T-helper 17 cell (primary cell): ENCODE measurements around the gene TBCK. TPM values are rescaled to one million over a fixed set of nuclear protein-coding genes. Genes with fewer than 3 reads are reported as not detected.

Experiments used
- ATAC-seq: fragments of 150-1000 bp; cut with Tn5 transposase; 2 replicates; pipeline ENCODE4 v1.10.0; 2021; ENCODE audit warnings: mild to moderate bottlenecking, moderate library complexity
- DNase-seq, 3 donors: peaks; one replicate each; pipeline versions ENCODE4 v3.0.0 to v3.0.0-alpha.2; 2020 to 2021
- H3K9me3 ChIP-seq: one replicate; pipeline ENCODE4 v1.7.0; 2013; ENCODE audit warnings: low read length, mild to moderate bottlenecking; ENCODE audit not compliant: control insufficient read depth, poor library complexity, severe bottlenecking
- H3K27ac Mint-ChIP-seq: one replicate; pipeline ENCODE4 v1.8.0; 2022; ENCODE audit warnings: mild to moderate bottlenecking, moderate library complexity, mixed read lengths
- H3K27me3 Mint-ChIP-seq: one replicate; pipeline ENCODE4 v1.8.0; 2022; ENCODE audit warnings: mixed read lengths
- H3K36me3 Mint-ChIP-seq: one replicate; pipeline ENCODE4 v1.8.0; 2022; ENCODE audit warnings: low read depth, mixed read lengths
- H3K4me1 Mint-ChIP-seq: one replicate; pipeline ENCODE4 v1.8.0; 2022; ENCODE audit warnings: mild to moderate bottlenecking, mixed read lengths
- H3K4me3 Mint-ChIP-seq: one replicate; pipeline ENCODE4 v1.8.0; 2022; ENCODE audit warnings: mild to moderate bottlenecking, moderate library complexity, mixed read lengths
- total RNA-seq, 4 donors: library from RNA in 2 of 4; stranded (reverse) in 2 of 4; gene quantifications; one replicate each; pipeline ENCODE4 v1.2.3 and lab custom pipeline; 2022 to 2026

TBCK gene
- total RNA-seq, 2 donors from 2014 or later: 41.6 to 43.2 TPM

DNA sequence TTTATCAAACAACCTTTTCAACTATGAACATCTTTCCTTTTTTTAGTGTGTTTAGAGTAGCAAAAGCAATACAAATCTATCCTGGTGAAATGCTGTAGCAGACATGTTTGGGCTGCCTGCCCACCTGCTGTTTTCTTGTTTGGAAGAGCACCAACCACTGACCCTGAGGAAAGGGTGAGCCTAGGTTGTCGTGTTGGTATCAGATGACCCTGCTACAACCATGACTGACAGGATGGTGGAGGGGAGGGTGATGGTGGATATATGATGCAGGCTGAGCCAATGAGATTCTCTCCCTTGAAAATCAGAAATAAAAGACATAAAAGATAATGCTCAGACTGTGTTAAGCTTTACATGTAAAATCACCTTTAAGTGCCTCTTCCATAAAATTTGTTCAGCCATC lies 219.6 kb downstream of the TBCK start:
- Mint-ChIP-seq H3K4me1 (no peaks in the 10 kb centered on the region), H3K27ac (no peak overlapping the region), H3K4me3 (no peak overlapping the region), H3K27me3 (no peaks in the 10 kb centered on the region), H3K36me3 (peaks cover 16% of the 10 kb centered on the region)
- ATAC-seq (no peak), DNase-seq (no peak)
- H3K9me3 ChIP-seq: no peaks in the 10 kb centered on the region

DNA sequence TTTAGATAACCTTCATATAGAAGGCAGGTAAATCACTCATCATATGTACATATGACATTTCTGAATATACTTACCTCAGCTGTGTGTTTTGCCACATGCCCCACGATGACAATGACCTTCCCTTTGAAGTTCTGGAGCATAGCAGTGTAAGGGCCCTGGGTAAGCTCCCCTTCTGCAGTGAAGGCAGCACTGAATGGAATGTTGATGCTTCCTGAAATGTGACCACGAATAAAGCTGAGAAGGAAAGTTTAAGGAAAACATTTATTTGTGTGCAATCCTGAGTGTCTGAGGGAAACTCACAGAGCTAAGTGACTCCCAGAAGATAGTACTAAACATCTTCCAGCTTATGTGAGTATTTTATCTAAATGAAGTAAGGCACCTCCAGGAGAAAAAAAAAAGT lies 220.6 kb downstream of the TBCK start:
- H3K36me3 Mint-ChIP-seq: peaks cover 17% of the 10 kb centered on the region
- H3K4me3 Mint-ChIP-seq: no peak overlapping the region
- no peak overlapping the region for H3K27ac Mint-ChIP-seq

DNA sequence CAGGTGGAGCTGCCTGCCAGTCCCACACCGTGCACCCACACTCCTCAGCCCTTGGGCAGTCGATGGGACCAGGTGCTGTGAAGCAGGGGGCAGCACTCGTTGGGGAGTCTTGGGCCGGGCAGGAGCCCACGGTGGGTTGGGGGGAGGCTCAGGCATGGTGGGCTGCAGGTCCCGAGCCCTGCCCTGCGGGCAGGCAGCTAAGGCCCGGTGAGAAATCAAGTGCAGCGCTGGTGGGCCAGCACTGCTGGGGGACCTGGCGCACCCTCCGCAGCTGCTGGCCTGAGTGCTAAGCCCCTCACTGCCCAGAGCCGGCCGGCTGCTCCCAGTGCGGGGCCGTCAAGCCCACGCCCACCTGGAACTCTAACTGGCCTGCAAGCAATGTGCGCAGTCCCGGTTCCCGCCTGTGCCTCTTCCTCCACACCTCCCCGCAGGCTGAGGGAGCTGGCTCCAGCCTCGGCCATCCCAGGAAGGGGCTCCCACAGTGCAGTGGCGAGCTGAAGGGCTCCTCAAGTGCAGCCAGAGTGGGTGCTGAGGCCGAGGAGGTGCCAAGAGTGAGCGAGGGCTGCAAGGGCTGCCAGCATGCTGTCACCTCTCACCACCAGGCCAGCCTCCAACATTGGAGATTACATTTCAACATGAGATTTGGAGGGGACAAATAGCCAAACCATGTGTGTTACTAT lies 223.5 kb downstream of the TBCK start:
- no peak overlapping the region for H3K27ac Mint-ChIP-seq
- DNase-seq: no peak
- H3K36me3 Mint-ChIP-seq: peaks cover 16% of the 10 kb centered on the region
- H3K27me3 Mint-ChIP-seq: no peaks in the 10 kb centered on the region
- ATAC-seq: no peak
- no peak overlapping the region for H3K4me3 Mint-ChIP-seq
- H3K4me1 Mint-ChIP-seq: no peaks in the 10 kb centered on the region
- peaks cover 7% of the 10 kb centered on the region for H3K9me3 ChIP-seq

More for the DNA sequence above, 220.6 kb downstream of the TBCK start:
- DNase-seq: no peak
- H3K9me3 ChIP-seq: peaks cover 7% of the 10 kb centered on the region
- ATAC-seq: no peak
- Mint-ChIP-seq H3K27me3 (no peaks in the 10 kb centered on the region), H3K4me1 (no peaks in the 10 kb centered on the region)

DNA sequence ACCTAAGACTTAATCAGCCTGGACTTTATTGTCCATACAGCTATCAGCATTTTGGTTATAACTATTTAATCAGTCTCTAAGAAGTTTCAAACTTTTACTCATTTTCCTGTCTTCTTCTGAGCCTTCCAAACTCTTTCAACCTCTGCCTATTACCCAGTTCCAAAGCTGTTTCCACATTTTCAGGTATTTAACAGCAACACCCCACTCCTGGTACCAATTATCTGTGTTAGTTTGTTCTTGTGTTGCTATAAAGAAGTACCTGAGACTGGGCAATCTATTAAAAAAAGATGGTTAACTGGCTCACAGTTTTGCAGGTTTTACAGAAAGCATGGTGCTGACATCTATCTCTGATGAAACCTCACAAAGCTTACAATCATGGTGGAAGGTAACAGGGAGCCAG lies 225.2 kb downstream of the TBCK start:
- H3K4me3 Mint-ChIP-seq: no peak overlapping the region
- H3K27me3 Mint-ChIP-seq: no peaks in the 10 kb centered on the region
- no peak overlapping the region for H3K27ac Mint-ChIP-seq
- DNase-seq (no peak), ATAC-seq (no peak)
- peaks cover 15% of the 10 kb centered on the region for H3K36me3 Mint-ChIP-seq
- no peaks in the 10 kb centered on the region for H3K4me1 Mint-ChIP-seq
- peaks cover 7% of the 10 kb centered on the region for H3K9me3 ChIP-seq

DNA sequence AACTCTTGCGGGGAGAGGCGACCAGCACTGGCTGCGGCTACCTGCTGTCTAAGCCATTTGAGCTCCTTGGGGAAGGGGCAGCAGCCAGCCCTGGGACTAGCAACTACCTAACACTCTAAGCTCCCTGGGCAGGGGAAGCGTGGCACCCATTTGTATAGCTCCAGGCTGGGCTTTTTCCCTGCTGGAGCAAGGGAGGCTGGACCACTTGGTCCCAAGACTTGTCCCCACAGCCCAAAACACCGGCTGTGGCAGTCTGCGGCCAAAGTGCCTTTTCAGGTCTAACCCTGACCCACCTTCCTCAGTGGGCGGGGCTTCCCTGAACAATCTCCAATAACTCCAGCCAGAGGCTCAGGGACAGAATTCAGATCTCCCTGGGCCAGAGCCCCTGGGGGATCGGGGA lies 232.9 kb downstream of the TBCK start:
- no peaks in the 10 kb centered on the region for H3K9me3 ChIP-seq
- H3K27ac Mint-ChIP-seq: no peak overlapping the region
- H3K4me3 Mint-ChIP-seq: no peak overlapping the region
- ATAC-seq (no peak), DNase-seq (no peak)
- no peaks in the 10 kb centered on the region for H3K27me3 Mint-ChIP-seq
- peaks cover 13% of the 10 kb centered on the region for H3K36me3 Mint-ChIP-seq
- no peaks in the 10 kb centered on the region for H3K4me1 Mint-ChIP-seq

DNA sequence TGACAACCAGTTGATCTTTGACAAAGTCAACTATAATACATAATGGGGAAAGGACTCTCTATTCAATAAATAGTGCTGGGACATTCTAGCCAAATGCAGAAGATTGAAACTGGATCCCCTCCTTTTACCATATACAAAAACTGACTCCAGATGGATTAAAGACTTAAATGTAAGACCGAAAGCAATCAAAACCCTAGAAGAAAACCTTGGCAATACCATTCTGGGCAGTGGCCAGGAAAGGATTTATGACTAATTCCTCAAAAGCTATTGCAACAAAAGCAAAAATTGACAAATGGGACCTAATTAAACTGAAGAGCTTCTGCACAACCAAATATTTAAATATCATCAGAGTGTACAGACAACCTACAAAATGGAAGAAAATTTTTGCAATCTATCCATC lies 235.6 kb downstream of the TBCK start:
- Mint-ChIP-seq H3K4me3 (no peak overlapping the region), H3K36me3 (peaks cover 13% of the 10 kb centered on the region), H3K27me3 (no peaks in the 10 kb centered on the region), H3K27ac (no peak overlapping the region), H3K4me1 (no peaks in the 10 kb centered on the region)
- DNase-seq (no peak), ATAC-seq (no peak)
- H3K9me3 ChIP-seq: no peaks in the 10 kb centered on the region

DNA sequence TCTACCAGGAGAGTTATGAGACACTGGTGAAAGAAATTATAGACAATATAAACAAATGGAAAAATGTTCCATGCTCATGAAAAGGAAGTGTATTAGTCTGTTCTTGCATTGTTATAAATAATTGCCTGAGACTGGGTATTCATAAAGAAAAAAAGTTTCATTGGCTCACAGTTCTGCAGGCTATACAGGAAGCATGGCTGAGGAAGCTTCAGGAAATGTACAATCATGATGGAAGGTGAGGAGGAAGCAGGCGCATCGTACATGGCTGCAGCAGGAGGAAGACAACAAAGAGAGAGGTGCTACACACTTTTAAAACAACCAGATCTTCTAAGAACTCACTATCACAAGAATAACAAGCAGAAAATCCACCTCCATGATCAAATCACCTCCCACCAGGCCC lies 236.4 kb downstream of the TBCK start:
- Mint-ChIP-seq H3K27ac (no peak overlapping the region), H3K36me3 (peaks cover 11% of the 10 kb centered on the region), H3K4me1 (no peaks in the 10 kb centered on the region), H3K4me3 (no peak overlapping the region), H3K27me3 (no peaks in the 10 kb centered on the region)
- no peak for ATAC-seq
- H3K9me3 ChIP-seq: no peaks in the 10 kb centered on the region
- DNase-seq: no peak

DNA sequence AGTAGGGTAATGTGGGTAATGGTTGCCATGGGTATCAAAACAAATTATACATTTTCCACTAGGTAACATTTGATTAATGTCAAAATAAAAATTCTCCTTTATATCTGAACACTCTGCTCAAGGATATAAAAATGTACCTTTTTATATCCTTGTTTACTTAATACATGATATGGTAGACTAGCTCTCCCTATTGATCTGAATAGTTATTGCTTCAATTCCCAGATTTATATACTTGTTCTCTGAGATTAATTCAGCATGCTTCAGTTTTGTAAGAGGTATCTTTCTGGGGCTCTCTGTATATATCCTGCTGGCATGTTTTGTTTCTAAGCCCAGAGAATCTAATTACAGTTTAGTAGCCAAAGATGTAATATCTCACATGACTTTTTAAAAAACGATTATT lies 251.0 kb downstream of the TBCK start:
- Mint-ChIP-seq H3K36me3 (peaks cover 2% of the 10 kb centered on the region), H3K4me1 (no peaks in the 10 kb centered on the region), H3K27me3 (no peaks in the 10 kb centered on the region), H3K27ac (no peak overlapping the region), H3K4me3 (no peak overlapping the region)
- ATAC-seq (no peak), DNase-seq (no peak)
- H3K9me3 ChIP-seq: no peaks in the 10 kb centered on the region

DNA sequence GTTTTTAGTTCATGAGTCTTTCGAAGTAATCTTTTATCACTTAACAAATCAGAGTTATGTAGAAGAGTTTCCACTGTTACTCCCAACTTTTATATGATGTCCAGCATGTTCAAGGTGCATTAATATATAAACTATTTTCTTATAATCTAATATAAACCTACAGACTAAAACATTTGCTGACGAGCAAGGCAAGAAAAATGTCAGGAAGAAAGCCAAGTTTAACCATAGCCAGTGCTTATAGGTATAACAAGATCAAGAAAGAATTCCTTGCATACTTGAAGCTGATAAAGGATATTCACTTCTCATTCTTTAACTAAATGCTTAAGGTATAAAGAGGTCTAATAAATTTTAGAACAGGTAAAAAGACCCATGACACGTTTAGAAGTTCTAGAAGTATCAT lies 253.0 kb downstream of the TBCK start:
- Mint-ChIP-seq H3K27me3 (no peaks in the 10 kb centered on the region), H3K36me3 (peaks cover 2% of the 10 kb centered on the region), H3K4me3 (no peak overlapping the region), H3K4me1 (no peaks in the 10 kb centered on the region), H3K27ac (no peak overlapping the region)
- H3K9me3 ChIP-seq: no peaks in the 10 kb centered on the region
- DNase-seq (no peak), ATAC-seq (no peak)

DNA sequence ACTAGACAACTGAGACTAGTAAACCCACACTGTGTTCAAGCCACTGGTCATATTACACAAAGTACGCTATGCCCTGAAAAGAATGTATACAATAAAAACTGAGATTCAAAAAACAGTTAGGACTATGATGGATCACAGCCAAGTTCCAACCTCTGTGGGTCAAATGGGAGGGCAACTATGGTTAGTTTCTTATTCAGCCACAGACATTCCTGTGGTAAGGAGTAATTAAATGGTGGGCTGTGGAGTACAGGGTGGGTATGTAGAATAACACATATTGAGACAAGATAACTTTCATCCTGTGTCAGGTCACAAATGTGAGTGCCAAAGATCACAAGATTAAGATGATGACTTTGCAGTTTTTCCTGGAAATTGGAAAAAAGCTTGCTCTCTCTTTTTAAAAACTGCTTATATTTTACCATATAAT lies 253.5 kb downstream of the TBCK start:
- Mint-ChIP-seq H3K27me3 (no peaks in the 10 kb centered on the region), H3K4me3 (no peak overlapping the region)
- no peak for ATAC-seq

DNA sequence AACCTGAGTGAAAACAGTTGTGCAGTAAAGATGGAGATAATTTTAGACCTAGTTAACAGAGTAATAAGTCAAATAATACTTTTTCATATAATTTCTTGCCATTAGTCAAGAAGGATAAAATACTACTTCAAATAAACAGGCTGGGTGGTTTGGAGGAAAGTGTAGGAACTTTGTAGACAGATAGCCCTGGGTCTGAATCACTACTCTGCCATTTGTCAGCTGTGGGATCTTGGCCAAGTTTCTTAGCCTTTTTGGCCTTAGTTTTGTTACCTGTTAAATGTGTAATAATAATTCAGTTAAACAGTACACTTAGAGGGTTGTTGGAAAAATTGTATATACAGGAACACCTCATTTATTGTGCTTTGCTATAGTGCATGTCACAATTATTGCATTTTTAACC lies 257.1 kb downstream of the TBCK start:
- DNase-seq: no peak
- ATAC-seq: no peak

More for the DNA sequence above, 253.5 kb downstream of the TBCK start:
- H3K9me3 ChIP-seq: no peaks in the 10 kb centered on the region
- DNase-seq: no peak
- Mint-ChIP-seq H3K4me1 (no peaks in the 10 kb centered on the region), H3K27ac (no peak overlapping the region), H3K36me3 (peaks cover 2% of the 10 kb centered on the region)

DNA sequence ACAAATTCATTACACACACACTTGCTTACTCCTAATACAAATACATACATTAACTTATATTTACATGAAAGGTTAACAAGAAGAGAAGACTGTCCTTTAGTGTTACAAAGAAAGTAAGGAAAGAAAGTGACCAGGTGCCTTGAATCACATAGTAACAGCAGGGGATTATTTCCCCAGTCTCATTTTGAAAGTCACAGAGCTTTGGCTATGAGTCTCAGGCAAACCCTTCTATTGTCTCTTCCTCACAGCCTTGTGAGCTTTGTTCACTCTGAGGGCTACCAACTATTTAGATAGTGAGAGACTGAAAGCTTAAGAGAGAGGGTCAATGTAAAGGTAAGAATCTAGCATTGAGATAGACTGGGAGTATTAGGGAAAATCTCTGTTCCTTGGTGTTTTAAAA lies 259.1 kb downstream of the TBCK start:
- Mint-ChIP-seq H3K36me3 (no peaks in the 10 kb centered on the region), H3K4me1 (no peaks in the 10 kb centered on the region), H3K4me3 (no peak overlapping the region), H3K27me3 (no peaks in the 10 kb centered on the region), H3K27ac (no peak overlapping the region)
- H3K9me3 ChIP-seq: no peaks in the 10 kb centered on the region
- no peak for ATAC-seq
- DNase-seq: no peak

More for the DNA sequence above, 257.1 kb downstream of the TBCK start:
- H3K9me3 ChIP-seq: no peaks in the 10 kb centered on the region
- Mint-ChIP-seq H3K4me3 (no peak overlapping the region), H3K4me1 (no peaks in the 10 kb centered on the region), H3K27ac (no peak overlapping the region), H3K36me3 (peaks cover 2% of the 10 kb centered on the region), H3K27me3 (no peaks in the 10 kb centered on the region)

DNA sequence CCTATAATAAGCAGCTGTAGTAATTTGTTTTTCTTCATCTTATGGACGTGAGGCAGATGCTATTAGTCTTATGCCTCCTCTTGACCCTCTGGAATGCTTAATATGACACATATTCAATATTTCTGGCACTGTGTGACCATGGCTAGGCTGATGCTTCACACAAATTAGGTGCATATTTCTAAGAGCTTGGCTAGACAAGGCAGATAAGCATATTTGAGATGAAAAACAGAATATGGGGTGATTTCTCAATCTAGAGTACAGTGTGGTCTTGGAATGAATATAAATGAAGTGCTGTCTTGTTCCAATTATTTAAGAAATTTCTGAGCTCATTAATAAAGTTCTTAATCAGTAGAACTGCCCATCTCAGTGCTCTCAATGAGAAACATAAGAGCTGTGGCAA lies 264.5 kb downstream of the TBCK start:
- DNase-seq: no peak
- Mint-ChIP-seq H3K27ac (no peak overlapping the region), H3K27me3 (no peaks in the 10 kb centered on the region), H3K4me3 (no peak overlapping the region), H3K36me3 (peaks cover 7% of the 10 kb centered on the region), H3K4me1 (no peaks in the 10 kb centered on the region)
- ATAC-seq: no peak
- no peaks in the 10 kb centered on the region for H3K9me3 ChIP-seq

DNA sequence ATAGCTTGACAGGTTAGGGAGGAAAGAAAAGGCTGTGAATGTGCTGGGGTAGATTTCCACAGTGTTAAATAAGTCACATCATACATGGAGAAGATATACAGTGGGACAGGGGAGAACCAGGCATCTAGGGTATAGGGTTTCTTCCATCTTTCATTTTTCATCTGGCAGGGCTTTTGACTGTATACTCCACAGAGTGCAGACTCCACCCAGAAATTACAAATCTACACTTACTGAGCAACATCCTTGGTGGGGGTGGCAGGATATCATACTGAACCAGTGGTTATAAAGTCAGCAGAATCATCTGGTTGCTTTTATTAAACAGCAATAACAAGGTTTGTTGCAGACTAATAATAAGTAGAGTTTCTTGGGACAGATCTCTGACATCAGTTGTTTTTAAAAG lies 266.5 kb downstream of the TBCK start:
- Mint-ChIP-seq H3K27ac (no peak overlapping the region), H3K36me3 (peaks cover 12% of the 10 kb centered on the region), H3K4me3 (no peak overlapping the region), H3K27me3 (no peaks in the 10 kb centered on the region), H3K4me1 (no peaks in the 10 kb centered on the region)
- H3K9me3 ChIP-seq: no peaks in the 10 kb centered on the region
- ATAC-seq (no peak), DNase-seq (no peak)
